ENCODE data around the gene NPIPB6.

NPIPB6 gene

DNA sequence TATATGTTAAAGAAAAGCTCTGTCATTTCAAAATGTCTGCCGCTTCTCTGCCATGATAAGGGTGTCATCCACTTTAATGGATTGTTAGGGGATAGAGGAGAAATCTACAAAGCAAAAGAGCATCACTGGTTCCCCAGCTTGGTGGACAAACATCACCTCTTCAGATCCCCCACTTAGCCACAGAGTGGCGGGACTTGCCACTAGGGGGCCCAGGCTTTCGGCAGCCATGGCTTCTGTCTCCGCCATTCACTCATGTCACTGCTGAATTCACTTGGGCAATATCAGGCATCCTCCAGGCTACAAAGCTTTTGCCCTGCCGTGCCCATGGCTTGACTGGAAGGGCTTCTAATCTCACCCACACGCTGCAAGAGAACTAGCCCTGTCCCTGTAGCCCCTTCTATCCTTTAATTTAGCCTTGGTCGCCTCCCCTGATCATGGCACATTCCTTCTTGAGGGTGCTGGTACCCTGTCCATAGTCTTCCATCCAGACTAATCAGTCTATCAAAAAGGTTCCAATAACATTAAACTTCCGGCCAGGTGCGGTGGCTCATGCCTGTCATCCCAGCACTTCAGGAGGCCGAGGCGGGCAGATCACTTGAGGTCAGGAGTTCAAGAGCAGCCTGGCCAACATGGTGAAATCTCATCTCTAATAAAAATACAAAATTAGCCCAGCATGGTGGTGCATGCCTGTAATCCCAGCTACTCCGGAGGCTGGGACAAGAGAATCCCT, 36.3 kb downstream of the NPIPB6 start:
- peak; percentile 59 for DNase-seq (ENCODE audit: low read depth)
- no peak overlapping the region for H3K4me3 ChIP-seq (ENCODE audit: low read depth, low read length)
- TF ChIP-seq, protein P1, sequence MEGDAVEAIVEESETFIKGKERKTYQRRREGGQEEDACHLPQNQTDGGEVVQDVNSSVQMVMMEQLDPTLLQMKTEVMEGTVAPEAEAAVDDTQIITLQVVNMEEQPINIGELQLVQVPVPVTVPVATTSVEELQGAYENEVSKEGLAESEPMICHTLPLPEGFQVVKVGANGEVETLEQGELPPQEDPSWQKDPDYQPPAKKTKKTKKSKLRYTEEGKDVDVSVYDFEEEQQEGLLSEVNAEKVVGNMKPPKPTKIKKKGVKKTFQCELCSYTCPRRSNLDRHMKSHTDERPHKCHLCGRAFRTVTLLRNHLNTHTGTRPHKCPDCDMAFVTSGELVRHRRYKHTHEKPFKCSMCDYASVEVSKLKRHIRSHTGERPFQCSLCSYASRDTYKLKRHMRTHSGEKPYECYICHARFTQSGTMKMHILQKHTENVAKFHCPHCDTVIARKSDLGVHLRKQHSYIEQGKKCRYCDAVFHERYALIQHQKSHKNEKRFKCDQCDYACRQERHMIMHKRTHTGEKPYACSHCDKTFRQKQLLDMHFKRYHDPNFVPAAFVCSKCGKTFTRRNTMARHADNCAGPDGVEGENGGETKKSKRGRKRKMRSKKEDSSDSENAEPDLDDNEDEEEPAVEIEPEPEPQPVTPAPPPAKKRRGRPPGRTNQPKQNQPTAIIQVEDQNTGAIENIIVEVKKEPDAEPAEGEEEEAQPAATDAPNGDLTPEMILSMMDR (conservative IDR thresholded peaks at IDR 0.05; ENCODE audit: low read depth, low read length): peak; percentile 87

DNA sequence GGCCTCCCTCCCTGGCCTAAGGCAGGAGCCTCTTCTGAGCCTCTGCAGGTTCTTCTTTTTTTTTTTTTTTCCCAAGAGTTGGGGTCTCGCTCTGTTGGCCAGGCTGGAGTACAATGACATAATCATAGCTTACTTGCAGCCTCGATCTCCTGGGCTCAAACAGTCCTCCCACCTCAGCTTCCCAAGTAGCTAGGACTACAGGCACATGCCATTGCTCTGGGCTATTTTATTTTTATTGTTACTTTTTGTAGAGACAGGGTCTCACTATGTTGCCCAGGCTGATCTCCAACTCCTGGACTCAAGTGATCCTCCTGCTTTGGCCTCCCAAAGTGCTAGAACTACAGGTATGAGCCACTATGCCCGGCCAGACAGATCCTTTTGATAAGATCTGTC, 38.4 kb downstream of the NPIPB6 start:
- TF ChIP-seq, protein P1 (conservative IDR thresholded peaks at IDR 0.05; ENCODE audit: low read depth, low read length): no peak
- no peak for DNase-seq (ENCODE audit: low read depth)
- H3K4me3 ChIP-seq (ENCODE audit: low read depth, low read length): no peak overlapping the region

DNA sequence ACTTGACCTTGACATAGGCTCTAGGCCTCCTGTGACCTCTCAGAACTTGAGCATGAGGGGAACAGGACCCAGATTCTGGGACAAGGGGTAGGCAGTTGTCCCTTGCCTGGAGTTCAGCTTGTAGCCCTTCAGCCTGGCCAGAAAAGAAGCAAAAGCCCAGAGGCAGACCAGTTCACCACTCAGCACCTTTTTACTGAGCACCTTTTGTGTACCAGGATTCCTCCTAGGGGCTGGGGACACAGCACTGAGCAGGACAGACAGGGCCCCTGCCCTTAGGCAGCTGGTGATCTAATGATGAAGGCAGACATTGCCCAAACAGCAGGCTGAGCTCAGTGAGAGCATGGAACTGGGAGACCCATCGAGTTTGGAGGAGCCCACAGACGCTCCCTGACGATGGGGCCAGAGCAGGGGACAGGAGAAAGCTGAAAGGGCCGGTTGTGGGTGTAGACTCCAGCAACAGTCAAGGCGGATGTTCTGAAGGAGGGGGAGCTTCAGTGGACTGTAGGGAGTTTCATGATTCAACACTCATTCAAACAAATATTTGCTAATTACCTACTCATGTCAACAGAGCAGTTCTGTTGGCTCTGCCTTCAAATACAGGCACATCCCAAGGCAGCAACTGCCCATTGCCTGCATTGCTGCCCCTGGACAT, 38.9 kb downstream of the NPIPB6 start:
- DNase-seq (ENCODE audit: low read depth): no peak
- TF ChIP-seq, protein P1 (conservative IDR thresholded peaks at IDR 0.05; ENCODE audit: low read depth, low read length): no peak
- H3K4me3 ChIP-seq (ENCODE audit: low read depth, low read length): no peak overlapping the region

DNA sequence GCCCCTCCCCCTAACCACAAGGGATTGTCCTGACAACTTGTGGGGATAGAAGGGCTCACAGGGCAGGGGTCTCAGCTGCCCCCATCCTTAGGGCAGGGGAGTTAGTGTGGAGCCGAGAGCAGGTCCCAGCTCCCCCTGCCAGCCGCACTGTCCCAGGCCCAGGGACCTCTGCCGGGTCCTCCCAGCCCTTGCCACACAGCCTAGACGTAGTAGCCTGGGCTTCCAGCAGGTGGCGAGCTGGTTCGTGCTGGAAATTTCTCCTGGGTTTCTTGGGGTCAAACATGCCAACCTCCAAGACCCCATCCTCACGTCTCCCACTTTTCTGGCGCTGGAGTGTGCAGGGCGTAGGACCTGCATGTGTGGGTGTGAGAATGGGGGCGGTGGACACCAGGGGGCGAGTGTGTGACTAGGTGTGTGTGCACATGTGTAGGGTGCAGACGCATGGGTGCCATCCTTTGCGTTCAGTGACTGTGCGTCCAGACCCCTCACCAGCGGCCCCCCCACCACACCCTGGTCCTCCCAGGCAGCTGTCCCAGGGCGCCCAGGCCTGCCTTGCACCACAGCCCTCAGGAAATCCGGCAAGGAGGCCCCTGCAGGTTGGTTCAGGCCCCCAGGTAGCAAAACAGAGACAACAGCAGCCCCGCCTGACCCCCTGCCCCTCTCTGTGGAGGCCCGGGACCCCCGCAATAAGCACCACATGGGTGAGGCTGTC, 41.5 kb downstream of the NPIPB6 start:
- TF ChIP-seq, protein P1 (conservative IDR thresholded peaks at IDR 0.05; ENCODE audit: low read depth, low read length): peak; percentile 89
- DNase-seq (ENCODE audit: low read depth): peak; percentile 44

DNA sequence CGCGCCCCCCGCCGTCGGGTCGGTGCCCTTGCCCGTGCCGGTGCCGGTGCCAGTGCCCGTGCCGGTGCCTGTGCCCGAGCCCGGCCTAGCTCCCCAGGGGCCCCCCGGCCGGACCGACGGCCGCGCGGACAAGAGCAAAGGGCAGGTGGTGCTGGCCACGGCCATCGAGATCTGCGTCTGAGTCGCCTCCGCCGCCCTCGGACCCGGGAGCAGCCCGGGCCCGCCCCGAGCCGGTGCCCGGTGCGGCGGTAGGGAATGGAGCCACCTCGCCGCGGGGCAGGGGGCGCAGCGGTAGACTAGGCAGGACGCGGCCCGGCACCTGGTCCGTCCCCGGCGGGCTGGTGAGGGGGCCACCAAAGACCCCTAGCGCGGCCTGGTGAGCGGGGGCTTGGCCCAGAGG, 42.6 kb downstream of the NPIPB6 start:
- TF ChIP-seq, protein P1 (conservative IDR thresholded peaks at IDR 0.05; ENCODE audit: low read depth, low read length): no peak
- no peak overlapping the region for H3K4me3 ChIP-seq (ENCODE audit: low read depth, low read length)
- no peak for DNase-seq (ENCODE audit: low read depth)

More for the DNA sequence above, 41.5 kb downstream of the NPIPB6 start:
- H3K4me3 ChIP-seq (ENCODE audit: low read depth, low read length): no peak overlapping the region

DNA sequence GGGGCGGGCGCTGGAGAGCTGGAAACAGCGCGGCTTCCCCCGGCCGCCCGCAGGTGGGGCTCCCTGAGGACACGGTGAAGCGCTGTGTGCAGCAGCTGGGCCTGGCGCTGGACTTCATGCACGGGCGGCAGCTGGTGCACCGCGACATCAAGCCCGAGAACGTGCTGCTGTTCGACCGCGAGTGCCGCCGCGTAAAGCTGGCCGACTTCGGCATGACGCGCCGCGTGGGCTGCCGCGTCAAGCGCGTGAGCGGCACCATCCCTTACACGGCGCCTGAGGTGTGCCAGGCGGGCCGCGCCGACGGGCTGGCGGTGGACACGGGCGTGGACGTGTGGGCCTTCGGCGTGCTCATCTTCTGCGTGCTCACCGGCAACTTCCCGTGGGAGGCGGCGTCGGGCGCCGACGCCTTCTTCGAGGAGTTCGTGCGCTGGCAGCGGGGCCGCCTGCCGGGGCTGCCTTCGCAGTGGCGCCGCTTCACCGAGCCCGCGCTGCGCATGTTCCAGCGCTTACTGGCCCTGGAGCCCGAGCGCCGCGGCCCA, 43.2 kb downstream of the NPIPB6 start:
- DNase-seq (ENCODE audit: low read depth): no peak
- no peak overlapping the region for H3K4me3 ChIP-seq (ENCODE audit: low read depth, low read length)
- TF ChIP-seq, protein P1 (conservative IDR thresholded peaks at IDR 0.05; ENCODE audit: low read depth, low read length): no peak
